GM19455 (cell line): Measurements from ENCODE around the gene GOLM1.
"Not testable (repeated sequence)": the region's sequence is repeated elsewhere in the genome, so short reads cannot be mapped to it uniquely, and the experiment has no call there.

Experiments used
- ATAC-seq: cut with Tn5 transposase; IDR thresholded peaks from one replicate; pipeline ENCODE4 v1.9.1; 2021; ENCODE audit not compliant: unreplicated experiment

GOLM1 gene, protein sequence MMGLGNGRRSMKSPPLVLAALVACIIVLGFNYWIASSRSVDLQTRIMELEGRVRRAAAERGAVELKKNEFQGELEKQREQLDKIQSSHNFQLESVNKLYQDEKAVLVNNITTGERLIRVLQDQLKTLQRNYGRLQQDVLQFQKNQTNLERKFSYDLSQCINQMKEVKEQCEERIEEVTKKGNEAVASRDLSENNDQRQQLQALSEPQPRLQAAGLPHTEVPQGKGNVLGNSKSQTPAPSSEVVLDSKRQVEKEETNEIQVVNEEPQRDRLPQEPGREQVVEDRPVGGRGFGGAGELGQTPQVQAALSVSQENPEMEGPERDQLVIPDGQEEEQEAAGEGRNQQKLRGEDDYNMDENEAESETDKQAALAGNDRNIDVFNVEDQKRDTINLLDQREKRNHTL

DNA sequence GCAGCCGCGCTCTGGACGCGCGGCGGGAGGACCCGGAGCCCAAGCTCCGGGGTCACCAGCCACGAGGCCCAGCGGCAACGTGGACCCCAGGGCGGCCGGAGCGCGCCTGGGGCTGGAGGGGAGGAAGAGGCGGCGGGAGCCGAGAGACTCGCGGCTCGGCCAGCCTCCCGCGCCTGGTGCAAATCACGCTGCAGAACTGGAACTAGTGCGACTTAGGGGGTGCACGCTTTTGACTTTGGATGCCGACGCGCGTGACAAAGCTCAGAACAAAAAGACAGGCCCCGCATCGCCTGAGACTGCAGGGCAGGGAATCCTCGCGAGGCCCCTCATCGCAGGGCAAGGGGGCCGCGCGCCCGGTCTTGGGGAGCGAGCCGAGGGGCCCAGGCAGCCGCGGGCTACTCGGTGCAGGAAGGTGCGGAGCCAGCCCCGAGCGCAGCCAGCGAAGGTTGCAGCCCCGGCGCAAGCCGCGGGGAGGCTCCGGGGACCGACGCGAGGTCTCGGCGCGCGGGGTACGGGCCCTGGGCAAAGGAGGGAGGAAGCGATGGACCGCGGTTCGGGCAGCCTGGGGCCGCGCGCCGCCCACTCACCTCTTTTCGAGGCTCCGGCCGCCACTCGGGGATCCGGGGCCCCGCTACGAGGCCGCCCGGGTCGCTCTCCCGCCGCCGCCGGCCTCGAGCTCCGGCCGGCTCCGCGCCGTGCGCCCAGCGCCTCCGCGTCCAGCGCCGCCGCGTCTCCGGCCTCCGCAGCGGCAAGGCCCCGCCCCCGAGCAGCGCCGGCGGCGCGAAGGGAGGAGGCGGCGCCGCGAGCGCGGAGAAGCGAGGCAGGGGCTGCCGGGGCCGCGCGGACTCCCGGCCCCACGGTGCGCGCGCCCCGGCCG, at the start of gene GOLM1:
GOLM1 (minus strand) TSS at position 735 of the 877 bp plus-strand sequence. CDS start 20,238 bp downstream, outside the sequence.
- ATAC-seq: peak; percentile 77

DNA sequence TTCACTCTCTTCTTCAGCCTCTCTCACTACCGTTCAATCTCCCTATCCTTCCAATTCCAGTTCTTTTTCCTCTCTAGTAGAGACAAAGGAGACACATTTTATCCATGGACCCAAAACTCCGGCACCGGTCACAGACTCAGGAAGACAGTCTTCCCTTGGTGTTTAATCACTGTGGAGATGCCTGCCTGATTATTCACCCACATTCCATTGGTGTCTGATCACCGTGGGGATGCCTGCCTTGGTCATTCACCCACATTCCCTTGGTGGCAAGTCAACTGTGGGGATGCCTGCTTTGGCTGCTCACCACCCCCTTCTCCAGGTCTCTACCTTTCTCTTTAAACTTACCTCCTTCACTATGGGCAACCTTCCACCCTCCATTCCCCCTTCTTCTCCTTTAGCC, 47.3 kb upstream of the GOLM1 start:
- not testable (repeated sequence) for ATAC-seq

DNA sequence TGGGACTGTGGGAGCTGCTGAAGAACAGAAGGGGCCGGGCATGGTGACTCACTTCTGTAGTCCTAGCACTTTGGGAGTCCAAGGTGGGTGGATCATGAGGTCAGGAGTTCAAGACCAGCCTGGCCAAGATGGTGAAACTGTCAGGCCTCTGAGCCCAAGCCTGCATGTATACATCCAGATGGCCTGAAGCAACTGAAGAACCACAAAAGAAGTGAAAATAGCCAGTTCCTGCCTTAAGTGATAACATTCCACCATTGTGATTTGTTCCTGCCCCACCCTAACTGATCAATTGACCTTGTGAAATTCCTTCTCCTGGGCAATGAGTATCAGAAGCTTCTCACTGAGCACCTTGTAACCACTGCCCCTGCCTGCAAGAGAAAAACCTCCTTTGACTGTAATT, 46.6 kb upstream of the GOLM1 start:
- ATAC-seq: not testable (repeated sequence)

DNA sequence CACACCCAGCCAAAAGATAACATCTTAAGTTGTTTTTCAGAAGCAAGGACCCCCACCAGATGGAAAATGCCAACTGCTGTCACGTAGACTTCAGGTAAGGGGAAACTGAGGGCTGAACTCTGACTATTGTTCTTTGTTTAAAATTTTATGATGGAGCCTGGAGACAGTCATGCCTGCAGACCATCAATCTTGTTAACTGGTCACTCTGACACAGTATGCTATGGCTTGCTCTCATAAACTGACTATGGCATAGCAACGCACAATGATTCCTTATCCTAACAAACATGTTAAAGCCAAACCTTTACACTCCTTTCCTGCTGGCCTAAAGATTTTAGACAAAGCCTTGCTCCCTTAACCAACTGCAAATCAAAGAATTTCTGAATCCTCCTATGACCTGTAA, 43.6 kb upstream of the GOLM1 start:
- ATAC-seq: no peak

DNA sequence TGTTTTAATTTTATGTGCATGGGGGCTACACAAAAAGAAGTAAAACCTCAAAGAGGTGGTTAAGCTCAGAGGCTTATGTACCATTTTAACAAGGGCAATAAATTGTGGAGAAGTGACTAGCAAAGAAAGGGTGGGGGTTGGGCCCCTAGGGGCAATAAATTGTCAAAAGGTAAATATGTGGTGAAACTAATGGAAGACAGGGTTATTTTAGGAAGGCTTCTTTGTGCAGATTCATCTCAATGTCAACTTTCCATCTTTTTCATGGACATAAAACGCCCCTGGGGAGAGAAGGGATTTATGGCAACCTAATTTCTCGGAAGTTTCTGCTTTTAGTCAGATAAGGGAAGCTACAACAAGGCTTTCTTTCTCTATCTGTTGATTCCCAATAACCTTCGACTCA, 42.5 kb upstream of the GOLM1 start:
- ATAC-seq: no peak

DNA sequence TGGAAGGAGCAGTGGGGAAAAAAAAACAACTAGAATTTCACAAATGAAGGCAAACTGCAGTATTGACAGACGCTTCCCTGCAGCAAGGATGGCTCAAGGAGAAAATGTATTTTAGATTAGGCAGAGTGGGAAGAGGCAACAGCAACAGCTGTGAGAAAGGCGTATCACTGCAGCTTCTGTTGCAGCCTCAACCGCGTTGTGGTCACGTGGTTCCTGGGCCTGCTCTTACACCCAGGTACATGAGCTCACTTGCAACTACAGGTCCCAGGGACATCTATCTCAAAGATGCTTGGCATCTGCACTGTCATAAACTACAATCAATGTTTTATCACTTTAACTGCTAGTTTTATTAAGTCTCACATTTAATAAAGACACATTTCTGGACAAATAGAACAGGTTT, 36.0 kb upstream of the GOLM1 start:
- ATAC-seq: no peak

DNA sequence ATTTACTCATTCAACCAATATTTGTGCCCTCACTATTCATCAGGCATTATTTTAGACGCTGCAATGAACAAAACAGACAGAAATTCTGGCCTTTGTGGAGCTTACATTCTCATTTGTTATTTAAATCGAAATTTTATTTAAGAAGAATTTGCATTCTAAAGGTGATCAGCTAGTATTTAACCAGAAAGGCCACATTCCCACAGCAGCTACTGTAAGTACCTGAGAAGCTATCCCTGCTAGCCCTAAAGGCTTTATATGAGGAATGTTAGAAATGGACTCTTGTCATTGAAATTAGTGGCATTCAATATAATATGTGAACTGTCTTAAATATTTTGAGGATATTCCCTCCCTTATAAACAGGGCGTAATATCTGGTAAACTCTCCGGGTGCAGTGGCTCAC, 35.0 kb upstream of the GOLM1 start:
- ATAC-seq: no peak

DNA sequence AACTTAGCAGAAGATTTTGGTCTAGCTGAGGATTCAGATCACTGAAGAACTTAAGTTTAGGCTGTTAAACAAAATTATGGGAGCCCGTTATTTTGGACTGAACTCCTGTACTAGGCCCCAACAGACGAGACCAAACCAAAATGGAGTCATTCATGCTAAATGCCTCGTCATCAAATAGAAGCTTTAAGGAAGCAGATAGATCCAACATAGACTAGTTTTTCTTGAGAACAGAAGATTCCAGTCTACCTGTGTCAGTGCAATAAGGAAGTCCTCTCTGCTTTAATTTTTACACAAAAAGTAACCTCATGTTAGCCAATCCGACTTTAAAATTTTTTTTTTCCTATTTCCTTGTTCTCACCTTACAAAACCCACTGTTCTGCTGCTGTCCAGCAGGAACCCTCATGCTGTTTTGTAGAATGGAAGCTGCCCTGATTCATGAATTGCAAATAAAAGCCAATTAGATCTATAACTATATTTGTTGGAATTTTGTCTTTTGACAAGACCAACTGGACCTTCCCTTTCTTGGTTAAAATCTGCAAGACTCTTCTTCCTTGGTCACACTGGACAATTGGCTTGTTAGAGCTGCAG, 29.0 kb upstream of the GOLM1 start:
- no peak for ATAC-seq

DNA sequence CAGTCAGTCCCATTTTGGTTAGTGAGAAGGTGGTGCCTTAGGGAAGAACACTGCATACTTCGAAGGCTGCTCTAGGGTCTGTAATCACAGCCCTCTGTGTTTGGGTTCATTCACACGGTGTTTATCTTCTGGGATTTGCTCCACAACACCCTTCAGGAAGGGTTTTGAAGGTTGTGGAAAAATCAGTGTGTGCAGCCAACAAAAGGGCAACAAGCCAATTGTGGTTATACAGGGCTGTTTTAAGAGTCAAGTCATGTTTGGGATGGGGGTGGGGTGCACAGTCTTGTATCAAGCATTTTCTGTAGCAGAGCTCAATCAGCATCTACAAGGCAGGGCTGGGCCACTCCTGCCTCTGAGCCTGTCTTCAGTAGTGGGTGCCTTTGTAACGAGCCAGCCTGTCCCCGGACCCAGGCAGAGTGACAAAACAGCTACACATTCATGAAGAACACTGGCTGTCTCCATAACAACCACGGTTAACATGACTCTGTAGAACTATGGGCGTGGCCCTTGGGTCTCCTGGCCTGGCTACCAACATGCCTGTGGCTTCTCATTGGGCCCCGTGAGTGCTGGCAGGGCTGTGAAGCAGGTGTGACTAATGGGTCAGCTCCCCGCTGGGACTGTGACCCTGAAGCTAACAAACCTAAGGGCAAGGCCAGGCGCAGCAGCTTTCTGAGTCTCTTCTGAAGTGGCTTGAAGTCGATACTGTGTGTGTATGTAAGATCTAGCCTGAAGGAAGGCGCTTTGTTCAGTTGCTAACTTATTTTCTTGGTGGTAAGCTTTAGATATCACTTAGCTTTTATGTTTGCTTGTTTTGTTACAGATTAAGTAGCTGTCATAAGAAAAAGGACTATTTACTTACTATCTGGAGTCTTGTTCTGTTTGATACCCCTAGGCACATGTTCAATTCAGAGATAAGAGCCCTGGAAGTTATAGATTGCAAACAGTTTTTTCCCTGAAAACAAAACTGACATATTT, 27.9 kb upstream of the GOLM1 start:
- ATAC-seq: no peak

DNA sequence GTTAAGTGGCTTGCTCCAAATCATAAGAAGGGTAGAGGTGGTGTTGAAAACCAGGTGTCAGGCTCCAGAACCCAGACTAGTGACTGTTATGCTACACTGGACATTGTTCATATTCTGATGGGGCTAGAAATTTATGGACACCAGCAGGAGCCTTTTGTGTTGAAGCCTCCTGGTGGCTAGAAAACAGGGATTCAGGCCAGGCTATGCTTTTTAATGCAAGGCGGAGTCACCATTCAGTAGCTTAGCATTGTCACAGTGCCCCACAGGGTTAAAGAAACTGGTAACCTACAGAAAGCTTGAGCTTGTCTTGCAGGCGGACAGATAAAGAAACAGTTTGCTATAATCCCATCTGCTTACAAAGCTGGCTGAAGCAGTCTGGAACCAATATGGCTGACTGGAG, 23.0 kb upstream of the GOLM1 start:
- no peak for ATAC-seq

DNA sequence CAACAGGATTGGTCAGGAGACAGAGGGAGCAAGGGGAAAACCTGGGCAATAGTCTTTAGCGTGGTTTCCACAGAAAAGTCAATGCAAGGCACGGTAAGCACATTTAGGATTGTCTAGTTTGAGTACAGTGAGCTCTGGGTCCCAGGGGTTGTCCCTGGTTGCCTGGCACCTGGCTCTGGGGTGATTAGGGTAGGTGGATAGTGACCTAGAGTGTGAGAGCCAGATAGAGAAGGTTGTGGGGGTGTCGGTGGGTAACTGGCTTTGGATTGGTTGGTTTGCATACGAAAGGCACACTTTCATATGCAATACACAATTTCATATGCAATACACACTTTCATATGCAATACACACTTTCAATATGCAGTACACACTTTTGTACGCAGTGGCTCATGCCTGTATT, 20.1 kb upstream of the GOLM1 start:
- no peak for ATAC-seq

DNA sequence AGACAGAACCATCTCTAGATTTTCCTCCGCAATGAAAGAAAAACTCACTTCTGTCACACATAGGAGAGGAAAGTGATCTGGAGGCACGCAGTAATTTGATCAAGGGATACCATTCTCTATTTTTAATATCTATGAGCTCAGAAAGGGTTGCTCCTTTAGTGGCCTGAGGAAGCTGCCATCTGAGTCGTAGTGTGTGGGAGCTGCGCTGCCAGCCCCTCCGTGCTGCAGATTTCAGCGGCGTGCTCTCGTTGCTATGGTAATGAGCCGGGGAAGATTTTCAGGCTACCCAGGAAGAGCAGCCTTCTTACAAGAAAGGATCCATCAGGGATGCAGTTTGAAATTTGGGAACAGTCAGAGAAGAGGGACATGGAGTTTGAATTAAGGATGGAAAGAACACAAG, 17.1 kb upstream of the GOLM1 start:
- no peak for ATAC-seq

DNA sequence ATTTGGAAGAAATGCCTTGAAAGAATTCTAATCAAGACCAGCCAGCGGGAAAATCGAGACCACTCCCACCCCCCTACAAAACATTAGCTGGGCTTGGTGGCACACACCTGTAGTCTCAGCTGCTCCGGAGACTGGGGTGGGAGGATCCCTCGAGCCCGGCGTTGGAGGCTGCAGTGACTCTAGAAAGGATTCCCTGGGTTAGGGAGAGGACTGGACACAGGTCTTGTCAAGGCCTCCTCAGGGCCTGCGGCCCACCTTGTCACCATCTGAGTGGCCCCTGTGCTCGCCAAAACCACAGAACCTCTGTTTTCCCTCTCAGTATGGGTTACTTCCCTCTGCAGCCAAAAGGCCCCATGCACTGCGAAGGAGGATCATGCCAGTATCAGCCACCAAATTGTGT, 16.5 kb upstream of the GOLM1 start:
- no peak for ATAC-seq

DNA sequence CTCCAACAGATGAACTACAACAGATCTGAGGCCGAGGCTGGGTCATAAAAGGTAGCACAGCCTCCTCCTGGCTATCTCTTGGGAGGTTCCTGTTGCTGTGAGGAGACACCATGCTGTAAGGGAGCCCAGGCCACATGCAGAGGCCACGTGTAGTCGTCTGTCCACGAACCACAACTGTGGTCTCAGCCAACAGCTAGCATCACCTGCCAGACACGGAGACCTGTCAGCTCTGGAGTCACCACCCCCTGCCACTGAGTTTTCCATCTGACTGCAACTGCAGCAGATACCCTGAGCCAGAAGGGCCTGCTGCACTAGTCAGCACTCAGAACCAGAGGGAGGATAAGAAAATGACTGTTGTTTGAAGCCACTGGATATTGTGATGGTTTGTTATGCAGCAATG, 12.7 kb upstream of the GOLM1 start:
- ATAC-seq: no peak

DNA sequence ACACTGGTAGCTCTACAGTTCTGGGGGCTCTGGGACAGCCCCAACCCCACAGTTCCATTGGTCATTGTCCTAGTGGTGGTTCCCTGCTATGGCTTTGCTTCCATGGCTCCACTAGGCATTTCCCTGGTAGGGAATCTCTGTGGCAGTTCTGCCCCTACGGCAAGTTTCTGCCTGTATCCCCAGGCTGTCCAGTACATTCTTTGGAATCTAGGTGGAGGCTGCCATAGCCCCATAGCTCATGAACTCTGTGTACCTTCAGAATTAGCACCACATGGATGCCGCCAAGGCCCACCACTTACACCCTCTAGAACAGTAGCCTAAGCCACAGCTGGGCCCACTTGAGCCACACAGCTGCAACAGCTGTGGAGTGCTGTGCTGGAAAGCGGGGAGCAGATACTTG, 3.3 kb upstream of the GOLM1 start:
- no peak for ATAC-seq

DNA sequence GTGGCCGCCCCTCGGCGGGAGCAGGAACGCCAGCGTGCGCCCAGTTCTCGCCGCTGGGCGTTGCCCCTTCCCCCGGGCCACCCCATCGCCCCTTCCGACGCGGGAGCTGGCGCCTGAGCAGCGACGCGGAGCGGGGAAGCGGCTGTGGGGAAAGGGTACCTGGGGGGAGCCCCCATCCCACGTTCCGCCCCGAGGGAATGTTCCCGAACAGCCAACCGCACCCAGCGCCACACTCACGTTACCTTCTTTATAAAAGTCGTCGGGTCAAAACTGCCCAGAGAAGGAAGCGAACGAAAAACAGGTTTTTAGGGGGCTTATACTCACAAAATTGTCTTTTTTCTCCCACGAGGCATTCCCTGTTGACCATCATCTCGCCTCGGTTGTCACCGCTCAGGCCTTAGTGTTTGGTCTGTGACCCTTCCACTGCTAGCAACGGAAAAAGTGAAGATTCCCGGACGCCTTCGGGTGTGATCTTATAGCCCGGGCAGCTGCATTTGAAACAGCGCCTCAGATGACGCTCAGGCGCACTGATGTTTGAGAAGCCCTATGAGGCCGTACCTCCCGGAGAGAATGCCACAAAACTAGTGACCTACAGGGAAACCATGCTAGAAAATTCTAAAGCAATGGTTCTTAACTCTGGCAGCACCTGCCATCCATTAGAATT, 475 bp upstream of the GOLM1 start:
- no peak for ATAC-seq

DNA sequence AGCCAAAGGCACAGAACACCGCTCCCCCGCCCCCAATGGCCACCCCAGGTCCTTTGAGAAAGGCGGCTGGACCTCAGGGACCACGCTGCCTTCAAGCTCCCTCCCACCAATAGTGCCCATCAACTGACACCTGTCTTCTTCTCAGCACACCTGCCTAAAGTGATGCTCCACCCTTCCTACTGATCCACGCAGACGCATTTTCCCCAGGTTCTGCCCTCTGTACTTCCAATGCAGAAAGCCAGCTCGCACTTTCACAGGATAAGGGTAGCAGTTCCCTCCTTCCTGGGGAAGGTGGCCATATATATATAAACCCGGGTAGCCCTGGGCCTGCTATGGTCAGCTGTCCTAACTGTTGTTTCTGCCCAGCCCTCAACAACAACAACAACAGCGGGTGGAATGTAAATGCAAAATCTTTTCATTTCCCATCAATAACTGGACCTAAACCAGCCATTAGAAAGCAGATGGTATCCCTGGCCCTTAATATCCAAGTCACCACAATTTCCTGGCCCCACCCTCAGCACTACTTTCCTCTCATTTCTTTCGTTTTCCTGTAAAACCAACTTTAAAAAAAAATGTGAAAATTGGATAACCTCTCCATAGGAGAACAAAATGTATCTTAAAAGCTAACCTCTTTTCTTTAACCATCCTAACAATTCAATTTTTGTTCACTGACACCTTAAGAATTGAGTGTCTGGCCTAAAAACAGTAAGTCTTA, 1.7 kb downstream of the GOLM1 start:
- ATAC-seq: no peak

DNA sequence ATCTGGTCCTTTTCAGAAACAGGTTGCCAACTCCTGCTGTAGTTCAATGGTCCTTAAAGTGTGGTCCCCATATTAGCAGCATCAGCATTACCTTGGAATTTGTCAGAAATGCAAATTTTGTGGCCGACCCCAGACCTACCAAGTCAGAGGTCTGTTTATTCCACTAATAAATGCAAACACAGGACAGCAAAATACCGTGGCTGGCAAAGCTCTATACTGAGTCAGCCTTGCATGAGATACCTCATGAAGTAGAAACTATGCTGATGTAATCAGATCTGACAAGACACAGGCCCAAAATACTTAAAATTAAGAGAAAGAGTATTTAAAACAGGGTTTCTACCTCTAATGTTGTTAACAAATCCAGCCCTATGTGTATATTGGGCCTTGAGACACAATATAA, 3.0 kb downstream of the GOLM1 start:
- ATAC-seq: no peak

DNA sequence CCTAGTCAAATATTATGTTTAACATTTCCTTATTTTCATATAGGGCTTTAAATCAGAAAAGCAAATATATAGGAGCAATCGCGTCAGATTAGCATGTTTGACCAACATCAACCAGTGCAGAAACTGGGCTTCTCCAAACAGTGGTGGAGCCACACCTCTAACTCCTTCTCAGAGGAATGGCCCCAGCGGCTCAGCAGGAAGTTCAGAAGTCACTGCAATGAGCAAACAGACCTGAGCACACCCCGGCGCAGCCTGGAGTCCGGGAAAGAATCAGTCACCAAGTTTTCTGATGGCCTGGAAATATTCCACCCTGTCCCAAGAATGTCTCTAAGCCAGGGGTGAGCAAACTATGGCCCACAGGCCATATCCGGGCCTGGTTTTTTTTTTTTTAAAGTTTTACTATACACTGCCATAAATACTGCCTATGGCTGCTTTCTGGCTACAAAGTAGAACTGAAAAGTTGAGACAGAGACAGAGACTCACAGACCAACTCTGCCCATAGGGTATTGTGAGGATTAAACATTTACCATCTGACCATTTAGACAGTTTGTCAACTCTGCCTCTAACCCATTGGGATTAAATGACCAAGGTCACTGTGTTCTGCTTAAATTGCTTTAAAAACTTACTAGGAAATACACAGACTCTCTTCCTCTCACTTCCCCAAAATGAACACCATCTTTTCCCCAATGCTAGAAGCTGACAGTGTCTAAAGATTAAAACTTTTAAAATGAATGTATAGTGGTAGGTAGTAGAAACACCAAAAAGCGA, 5.4 kb downstream of the GOLM1 start:
- ATAC-seq: no peak
